ENCODE results near the gene CDS1. TPM values are rescaled to one million over a fixed set of nuclear protein-coding genes. Genes with fewer than 3 reads are reported as not detected.
A peak's percentile ranks its signal among the peaks of the same experiment; 100 is the strongest.

The CDS1 gene
- total RNA-seq, 1 experiment from 2014 or later = 16.1 TPM

DNA sequence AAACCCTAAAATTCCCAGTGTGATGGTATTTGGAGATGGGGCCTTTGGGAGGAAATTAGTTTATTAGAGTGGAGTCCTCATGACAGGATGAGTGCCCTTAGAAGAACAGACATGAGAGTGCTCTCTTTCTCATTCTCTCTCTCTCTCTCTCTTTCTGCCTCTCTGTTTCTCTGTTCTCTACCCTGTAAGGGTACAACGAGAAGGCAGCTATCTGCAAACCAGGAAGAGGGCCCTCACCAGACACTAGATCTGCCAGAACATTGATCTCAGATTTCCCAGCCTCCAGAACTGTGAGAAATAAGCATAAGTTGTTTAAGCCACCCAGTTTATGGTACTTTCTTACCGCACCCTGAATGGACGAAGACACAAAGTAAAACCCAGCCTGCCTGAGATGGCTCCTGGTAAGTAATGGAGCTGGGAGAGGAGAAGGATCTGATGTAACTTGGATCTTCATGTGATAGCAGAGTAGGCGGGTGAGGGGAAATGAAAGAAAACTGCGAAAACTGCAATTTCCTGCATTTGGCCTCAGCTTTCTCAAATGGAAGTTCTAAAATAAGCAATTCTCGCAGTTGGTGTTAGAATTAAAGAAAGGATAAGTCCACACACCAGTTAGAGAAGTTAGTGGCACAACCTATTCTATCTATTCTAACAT, 8.7 kb upstream of the CDS1 start:
- Histone ChIP-seq H3K27me3 (ENCODE audit: control insufficient read depth, insufficient read depth, low read length) (no peaks in the 10 kb centered on the region), H3K4me1 (ENCODE audit: control insufficient read depth, insufficient read depth, low read length) (no peaks in the 10 kb centered on the region), H3K4me3 (ENCODE audit: low read depth in 2 of 2, low read length in 2 of 2) (no peak overlapping the region), H3K9me3 (ENCODE audit: control insufficient read depth, insufficient read depth, low read depth, low read length) (no peaks in the 10 kb centered on the region), H3K27ac (ENCODE audit: low read length) (no peak overlapping the region), H3K36me3 (ENCODE audit: control insufficient read depth, insufficient read depth, low read length) (no peaks in the 10 kb centered on the region; the same call in 1 of the 2 replicates)
- ATAC-seq = no peak
- DNase-seq (ENCODE audit: low read depth, low spot score) = no peak
- in situ Hi-C loops (cut with HindIII; ENCODE audit: low pct_unique_long_range_greater_than_20kb, low sequenced_read_pairs) (no loop called here), intact Hi-C loops (cut with micrococcal nuclease; ENCODE audit: unreplicated experiment) (no loop called here)
- ChIA-PET CTCF (no interaction called here), POLR2A (no interaction called here)
- TF ChIP-seq, protein P1, sequence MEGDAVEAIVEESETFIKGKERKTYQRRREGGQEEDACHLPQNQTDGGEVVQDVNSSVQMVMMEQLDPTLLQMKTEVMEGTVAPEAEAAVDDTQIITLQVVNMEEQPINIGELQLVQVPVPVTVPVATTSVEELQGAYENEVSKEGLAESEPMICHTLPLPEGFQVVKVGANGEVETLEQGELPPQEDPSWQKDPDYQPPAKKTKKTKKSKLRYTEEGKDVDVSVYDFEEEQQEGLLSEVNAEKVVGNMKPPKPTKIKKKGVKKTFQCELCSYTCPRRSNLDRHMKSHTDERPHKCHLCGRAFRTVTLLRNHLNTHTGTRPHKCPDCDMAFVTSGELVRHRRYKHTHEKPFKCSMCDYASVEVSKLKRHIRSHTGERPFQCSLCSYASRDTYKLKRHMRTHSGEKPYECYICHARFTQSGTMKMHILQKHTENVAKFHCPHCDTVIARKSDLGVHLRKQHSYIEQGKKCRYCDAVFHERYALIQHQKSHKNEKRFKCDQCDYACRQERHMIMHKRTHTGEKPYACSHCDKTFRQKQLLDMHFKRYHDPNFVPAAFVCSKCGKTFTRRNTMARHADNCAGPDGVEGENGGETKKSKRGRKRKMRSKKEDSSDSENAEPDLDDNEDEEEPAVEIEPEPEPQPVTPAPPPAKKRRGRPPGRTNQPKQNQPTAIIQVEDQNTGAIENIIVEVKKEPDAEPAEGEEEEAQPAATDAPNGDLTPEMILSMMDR (IDR thresholded peaks at IDR 0.05) = no peak
- no peak for TF ChIP-seq POLR2AphosphoS5 (IDR thresholded peaks at IDR 0.05; ENCODE audit: low read depth, low read length)
- no peak for TF ChIP-seq SIN3A (IDR thresholded peaks at IDR 0.05; ENCODE audit: borderline replicate concordance, insufficient read depth, low read depth, low read length)
- no peak for TF ChIP-seq TCF7L2 (IDR thresholded peaks at IDR 0.05; ENCODE audit: low read depth, low read length)
- TF ChIP-seq, protein P2, sequence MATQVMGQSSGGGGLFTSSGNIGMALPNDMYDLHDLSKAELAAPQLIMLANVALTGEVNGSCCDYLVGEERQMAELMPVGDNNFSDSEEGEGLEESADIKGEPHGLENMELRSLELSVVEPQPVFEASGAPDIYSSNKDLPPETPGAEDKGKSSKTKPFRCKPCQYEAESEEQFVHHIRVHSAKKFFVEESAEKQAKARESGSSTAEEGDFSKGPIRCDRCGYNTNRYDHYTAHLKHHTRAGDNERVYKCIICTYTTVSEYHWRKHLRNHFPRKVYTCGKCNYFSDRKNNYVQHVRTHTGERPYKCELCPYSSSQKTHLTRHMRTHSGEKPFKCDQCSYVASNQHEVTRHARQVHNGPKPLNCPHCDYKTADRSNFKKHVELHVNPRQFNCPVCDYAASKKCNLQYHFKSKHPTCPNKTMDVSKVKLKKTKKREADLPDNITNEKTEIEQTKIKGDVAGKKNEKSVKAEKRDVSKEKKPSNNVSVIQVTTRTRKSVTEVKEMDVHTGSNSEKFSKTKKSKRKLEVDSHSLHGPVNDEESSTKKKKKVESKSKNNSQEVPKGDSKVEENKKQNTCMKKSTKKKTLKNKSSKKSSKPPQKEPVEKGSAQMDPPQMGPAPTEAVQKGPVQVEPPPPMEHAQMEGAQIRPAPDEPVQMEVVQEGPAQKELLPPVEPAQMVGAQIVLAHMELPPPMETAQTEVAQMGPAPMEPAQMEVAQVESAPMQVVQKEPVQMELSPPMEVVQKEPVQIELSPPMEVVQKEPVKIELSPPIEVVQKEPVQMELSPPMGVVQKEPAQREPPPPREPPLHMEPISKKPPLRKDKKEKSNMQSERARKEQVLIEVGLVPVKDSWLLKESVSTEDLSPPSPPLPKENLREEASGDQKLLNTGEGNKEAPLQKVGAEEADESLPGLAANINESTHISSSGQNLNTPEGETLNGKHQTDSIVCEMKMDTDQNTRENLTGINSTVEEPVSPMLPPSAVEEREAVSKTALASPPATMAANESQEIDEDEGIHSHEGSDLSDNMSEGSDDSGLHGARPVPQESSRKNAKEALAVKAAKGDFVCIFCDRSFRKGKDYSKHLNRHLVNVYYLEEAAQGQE (IDR thresholded peaks at IDR 0.05; ENCODE audit: insufficient read depth in 1 of 2, low read depth in 2 of 2, low read length in 1 of 2) = no peak
- BruUV-seq (replicated peaks) = no TSS peak

DNA sequence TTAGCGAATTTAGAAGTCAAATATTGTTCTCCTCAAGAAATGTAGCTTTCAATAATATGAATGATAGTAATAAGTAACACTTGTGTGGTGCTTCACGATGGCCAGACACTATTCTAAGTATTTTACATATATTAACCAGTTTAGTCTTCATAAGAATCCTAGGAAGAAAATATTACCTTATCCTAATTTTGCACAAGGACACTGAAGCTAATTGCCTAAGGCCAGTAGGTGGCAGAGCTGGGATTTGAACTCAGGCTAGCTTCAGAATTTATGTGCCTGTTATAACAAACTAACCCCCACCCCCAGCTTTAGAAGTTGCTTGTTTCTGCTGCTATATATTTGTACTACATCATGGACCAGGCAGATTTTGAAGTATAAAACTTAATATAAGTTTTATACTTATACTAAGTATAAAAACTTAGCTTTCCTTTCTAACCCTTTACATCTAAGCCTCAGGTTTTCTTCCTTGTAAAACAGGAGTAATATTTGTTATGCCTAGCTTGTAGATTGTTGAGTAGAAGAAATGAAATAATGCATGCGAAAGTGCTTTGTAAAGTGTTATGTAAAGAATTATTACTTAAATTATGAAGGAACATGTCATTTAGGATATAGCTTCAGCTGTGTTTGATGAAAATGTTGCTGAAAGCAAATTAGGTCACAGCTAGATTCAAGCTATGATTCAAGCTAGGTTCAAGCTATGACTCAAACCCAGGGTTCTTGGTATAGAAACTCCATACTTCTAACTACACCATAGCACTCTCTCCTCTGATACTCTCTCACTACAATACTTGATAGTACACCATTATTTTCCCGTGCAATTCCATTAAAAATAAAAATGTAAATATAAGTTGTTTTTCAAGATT, 4.2 kb upstream of the CDS1 start:
- peak overlapping the region; percentile 65; the same call in 1 of the 2 replicates for H3K27ac ChIP-seq (ENCODE audit: low read length)
- in situ Hi-C loops (cut with HindIII; ENCODE audit: low pct_unique_long_range_greater_than_20kb, low sequenced_read_pairs) (no loop called here), intact Hi-C loops (cut with micrococcal nuclease; ENCODE audit: unreplicated experiment) (no loop called here)
- no peak for ATAC-seq
- no peaks in the 10 kb centered on the region for H3K9me3 ChIP-seq (ENCODE audit: control insufficient read depth, insufficient read depth, low read depth, low read length)
- peak; percentile 27 for DNase-seq (ENCODE audit: low read depth, low spot score)
- no peaks in the 10 kb centered on the region; the same call in none of the 2 replicates for H3K36me3 ChIP-seq (ENCODE audit: control insufficient read depth, insufficient read depth, low read length)
- H3K27me3 ChIP-seq (ENCODE audit: control insufficient read depth, insufficient read depth, low read length) = no peaks in the 10 kb centered on the region
- H3K4me1 ChIP-seq (ENCODE audit: control insufficient read depth, insufficient read depth, low read length) = no peaks in the 10 kb centered on the region; the same call in 1 of the 2 replicates
- ChIA-PET CTCF (interaction anchor here (0.6 kb wide), 2 partner anchors 42 to 74 kb away, joined by 3 read pairs; no protein-coding TSS in a partner anchor), POLR2A (interaction anchor here (0.6 to 0.8 kb wide), 4 partner anchors 11 to 579 kb away, joined by 3 to 7 read pairs (median 4); no protein-coding TSS in a partner anchor)
- BruUV-seq (replicated peaks) = no TSS peak
- no peak overlapping the region for H3K4me3 ChIP-seq (ENCODE audit: low read depth in 2 of 2, low read length in 2 of 2)
- TF ChIP-seq POLR2AphosphoS5 (IDR thresholded peaks at IDR 0.05; ENCODE audit: low read depth, low read length) = no peak
- TF ChIP-seq, protein P1 (IDR thresholded peaks at IDR 0.05) = peak; percentile 66; the same call in 1 of the 2 replicates
